K562 (cell line): Measurements from ENCODE around the gene DAB1. TPM values are rescaled to one million over a fixed set of nuclear protein-coding genes. Genes with fewer than 3 reads are reported as not detected.

Experiments used
- ATAC-seq: fragments of 200-7000 bp; cut with Tn5 transposase; 3 replicates; pipeline ENCODE4 v1.9.1; 2020; ENCODE audit warnings: moderate library complexity
- BruUV-seq: library from RNA; stranded (reverse); fragments of 400-500 nt; replicated peaks from 2 replicates; lab custom pipeline; 2021; lab: Mats Ljungman, UMichigan
- CTCF ChIA-PET: fragments of 300-600 bp; formaldehyde crosslinking; extraction: SDS; loops from one replicate; lab custom pipeline; 2021; ENCODE audit warnings: low intra/inter-chr PET ratio; lab: Yijun Ruan, JAX
- POLR2A ChIA-PET: fragments of 300-600, 350-650 bp; sonication (Branson Sonifier 250); formaldehyde crosslinking; extraction: SDS; loops from one replicate; lab custom pipeline; 2021; ENCODE audit warnings: antibody characterized with exemption, inconsistent platforms; lab: Yijun Ruan, JAX
- DNase-seq, 4 experiments: peaks; one replicate each; pipeline versions ENCODE4 v3.0.0 to v3.0.0-alpha.2; 2011 to 2018; ENCODE audit warnings: low spot score in 3 of 4, mixed read lengths in 3 of 4; ENCODE audit errors: extremely low read depth in 1 of 4
- FAIRE-seq: peaks from 2 replicates; lab custom pipeline; 2011; peaks lifted over from hg19 to GRCh38; lab: Jason Lieb, UNC
- H2AFZ ChIP-seq: 2 replicates; pipeline ENCODE4 v1.6.0; 2011; ENCODE audit warnings: low read depth, low read length, control low read depth, inconsistent platforms
- H3K27ac ChIP-seq: fragments of 200-600 bp; 3 replicates; pipeline ENCODE4 v1.8.0; 2011; ENCODE audit warnings: low read depth, mild to moderate bottlenecking, control low read depth, inconsistent platforms, low read length, moderate library complexity, mixed read lengths; ENCODE audit errors: extremely low read depth
- H3K27me3 ChIP-seq, 2 experiments: fragments of 300-600 bp in 1 of 2; 2 replicates in 1 of 2; 3 replicates in 1 of 2; pipeline versions ENCODE4 v1.6.0 to v1.8.0; 2011; ENCODE audit warnings: inconsistent platforms in 2 of 2, low read length in 2 of 2, mild to moderate bottlenecking in 1 of 2, mixed read lengths in 1 of 2, moderate library complexity in 1 of 2; ENCODE audit not compliant: control insufficient read depth in 2 of 2, insufficient read depth in 2 of 2
- H3K36me3 ChIP-seq: fragments of 300-600 bp; 3 replicates; pipeline ENCODE4 v1.8.0; 2011; ENCODE audit warnings: mild to moderate bottlenecking, low read length, inconsistent platforms; ENCODE audit not compliant: control insufficient read depth, insufficient read depth
- H3K4me1 ChIP-seq, 2 experiments: fragments of 200-600 bp in 1 of 2; replicated peaks in 1 of 2; 2 replicates in 1 of 2; 3 replicates in 1 of 2; pipeline versions ENCODE4 v1.5.1 to v1.8.0; 2011; ENCODE audit warnings: inconsistent platforms in 2 of 2, low read length in 2 of 2, mild to moderate bottlenecking in 1 of 2, mixed read lengths in 1 of 2, moderate library complexity in 1 of 2; ENCODE audit not compliant: control insufficient read depth in 2 of 2, insufficient read depth in 2 of 2
- H3K4me2 ChIP-seq: 2 replicates; pipeline ENCODE4 v1.6.1; 2011; ENCODE audit warnings: low read length, control low read depth, inconsistent platforms, mixed read lengths; ENCODE audit not compliant: insufficient read depth
- H3K4me3 ChIP-seq: fragments of 200-600 bp; sonication (generic), shearing (Covaris generic); 2 replicates; pipeline ENCODE4 v1.5.1; 2016; ENCODE audit warnings: control low read depth, inconsistent platforms
- H3K79me2 ChIP-seq: fragments of 200-600 bp; 3 replicates; pipeline ENCODE4 v1.8.0; 2011; ENCODE audit warnings: low read length, inconsistent platforms; ENCODE audit not compliant: control insufficient read depth, insufficient read depth
- H3K9ac ChIP-seq, 2 experiments: 2 replicates each; pipeline versions ENCODE4 v1.6.0 to v1.6.1; 2011; ENCODE audit warnings: low read depth in 2 of 2, low read length in 2 of 2, control low read depth in 1 of 2, inconsistent platforms in 1 of 2, mild to moderate bottlenecking in 1 of 2, mixed read lengths in 1 of 2; ENCODE audit not compliant: insufficient read depth in 1 of 2
- H3K9me1 ChIP-seq: one replicate; pipeline ENCODE4 v1.6.0; 2011; ENCODE audit warnings: inconsistent platforms, mild to moderate bottlenecking, low read length, moderate library complexity; ENCODE audit not compliant: control insufficient read depth, insufficient read depth
- H3K9me3 ChIP-seq: replicated peaks from 2 replicates; pipeline ENCODE4 v1.5.1; 2011; ENCODE audit warnings: low read depth, low read length, inconsistent platforms; ENCODE audit not compliant: control insufficient read depth, insufficient read depth
- H4K20me1 ChIP-seq: replicated peaks from 2 replicates; pipeline ENCODE4 v1.6.1; 2011; ENCODE audit warnings: low read length, inconsistent platforms, mixed read lengths; ENCODE audit not compliant: control insufficient read depth, insufficient read depth
- FOXA3 ChIP-seq, 2 experiments: fragments of 450-650 bp in 1 of 2; sonication (generic) in 1 of 2; formaldehyde crosslinking; IDR thresholded peaks in 1 of 2; conservative IDR thresholded peaks in 1 of 2; 2 replicates each; pipeline versions ENCODE4 v1.4.0 to v1.8.0; 2020 to 2022; ENCODE audit warnings: mild to moderate bottlenecking in 2 of 2, missing genetic modification reagents in 1 of 2
- HBP1 ChIP-seq: fragments of 450-650 bp; formaldehyde crosslinking; IDR thresholded peaks from 2 replicates; pipeline ENCODE4 v1.4.0; 2022; ENCODE audit warnings: missing genetic modification characterization
- KDM1A ChIP-seq, 2 experiments: fragments of 450-650 bp; IDR thresholded peaks; 2 replicates each; pipeline ENCODE4 v1.6.1; 2016; ENCODE audit warnings: mild to moderate bottlenecking in 2 of 2
- KDM2B ChIP-seq: fragments of 250-450 bp; sonication (Bioruptor Pico); IDR thresholded peaks from 2 replicates; pipeline ENCODE4 v1.8.0; 2021; ENCODE audit warnings: mild to moderate bottlenecking, moderate library complexity
- MITF ChIP-seq: IDR thresholded peaks from 2 replicates; pipeline ENCODE4 v1.6.1; 2014; ENCODE audit warnings: antibody characterized with exemption
- NONO ChIP-seq, 2 experiments: fragments of 200-400 bp in 1 of 2; fragments of 450-650 bp in 1 of 2; formaldehyde crosslinking in 1 of 2; IDR thresholded peaks; 2 replicates each; pipeline ENCODE4 v1.6.1; 2017; ENCODE audit warnings: low read depth in 2 of 2, mild to moderate bottlenecking in 2 of 2, moderate library complexity in 2 of 2, low read length in 1 of 2
- POLR2A ChIP-seq: fragments of 450-650 bp; conservative IDR thresholded peaks from 2 replicates; pipeline ENCODE4 v1.6.1; 2016
- XRCC3 ChIP-seq: fragments of 450-650 bp; IDR thresholded peaks from 2 replicates; pipeline ENCODE4 v1.6.1; 2017; ENCODE audit warnings: mild to moderate bottlenecking, moderate library complexity
- ZFPM2 ChIP-seq: fragments of 250-450 bp; sonication (Bioruptor Pico); IDR thresholded peaks from 2 replicates; pipeline ENCODE4 v1.5.1; 2022; ENCODE audit warnings: mild to moderate bottlenecking
- WGBS: fragments of 100-300 bp; shearing (Covaris generic); methylation state at CpG from one replicate; pipeline ENCODE4 v1.1.6; 2016; ENCODE audit warnings: low coverage, mixed read lengths; ENCODE audit not compliant: insufficient coverage; ENCODE audit errors: missing lambda C conversion rate; 5-methylcytosine and 5-hydroxymethylcytosine counted together
- in situ Hi-C: fragments of 300-500 bp; cut with MboI; formaldehyde crosslinking; loops from 4 replicates; pipeline ENCODE4 v1.15.0; 2018; ENCODE audit warnings: inconsistent platforms, mixed read lengths
- intact Hi-C: fragments of 100-400 bp; cut with micrococcal nuclease; formaldehyde crosslinking; loops from 2 replicates; pipeline ENCODE4 v1.14.2; 2022
- polyA plus RNA-seq, 8 experiments: library from polyadenylated mRNA; depleted of rRNA in 4 of 8; stranded (reverse) in 5 of 8; unstranded in 3 of 8; fragments of >200 nt; fragmentation: Nextera tagmentation in 2 of 8; fragmentation: Illumina TruSeq in 1 of 8; extraction: Ambion mirVana in 2 of 8; extraction: Trizol in 1 of 8; gene quantifications; 2 replicates each; pipeline versions ENCODE4 v1.2.1 to v1.2.3, GENCODE V29; 2011 to 2014; ENCODE audit warnings: inconsistent platforms in 1 of 8, missing spikeins in 1 of 8
- total RNA-seq, 7 experiments: library from RNA; depleted of rRNA in 6 of 7; stranded (reverse); fragments of >200 nt in 6 of 7; fragmentation: Illumina TruSeq in 2 of 7; extraction: Trizol in 2 of 7; gene quantifications; 2 replicates each; pipeline versions ENCODE4 v1.2.1 to v1.2.3, GENCODE V29; 2011 to 2021; ENCODE audit warnings: low replicate concordance in 1 of 7
- TF ChIP-seq, protein P1 (sequence below): sonication (generic); formaldehyde crosslinking; IDR thresholded peaks from 2 replicates; pipeline ENCODE4 v1.8.0; 2023; ENCODE audit warnings: mild to moderate bottlenecking, missing genetic modification reagents
- TF ChIP-seq, protein P2 (sequence below): IDR thresholded peaks from 2 replicates; pipeline ENCODE4 v1.6.1; 2011; ENCODE audit warnings: borderline replicate concordance, low read depth, mild to moderate bottlenecking, moderate library complexity, low read length; ENCODE audit not compliant: insufficient read depth, poor library complexity, severe bottlenecking

DAB1 gene
- total and polyA plus RNA-seq, 9 of the 15 experiments (the other 6 are each of a cell fraction or from before 2014, with no cell fraction given): not detected

DNA sequence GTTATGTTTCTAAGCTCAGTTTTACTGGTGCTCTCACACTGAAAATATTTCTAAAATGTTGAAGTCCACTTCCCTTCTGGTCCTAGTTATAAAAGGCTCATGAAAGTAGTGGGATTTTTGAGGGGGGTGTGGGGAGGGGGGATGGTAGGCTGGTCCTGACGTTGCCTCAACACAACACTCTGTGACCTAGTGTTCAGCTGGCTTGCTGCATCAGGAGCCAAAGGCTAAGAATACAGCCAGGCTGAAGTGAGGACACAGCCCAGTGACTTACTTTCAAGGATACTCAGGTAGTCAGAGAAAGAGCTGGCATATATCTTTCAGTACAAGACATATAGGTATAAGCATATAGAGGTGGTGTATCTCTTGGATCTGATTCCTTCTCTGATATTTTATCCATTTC is 306.1 kb downstream of the DAB1 start:
- Histone ChIP-seq H3K36me3 (no peaks in the 10 kb centered on the region), H3K4me3 (no peak overlapping the region), H3K27me3 (peaks cover 0 to 4% of the 10 kb centered on the region in 2 experiments; a peak in 2 of 5 replicates), H3K79me2 (no peaks in the 10 kb centered on the region), H2AFZ (no peak overlapping the region), H3K4me1 (no peaks in the 10 kb centered on the region), H3K9me1 (no peaks in the 10 kb centered on the region)
- intact Hi-C loops: no loop called here
- WGBS: 0% methylated on average over 1 of the region's 1 CpG
- no peak for ATAC-seq
- no peak for FAIRE-seq
- no peak for DNase-seq
- ChIA-PET POLR2A (interaction anchor here (0.6 to 1.2 kb wide), 3 partner anchors 9 to 35 kb away, joined by 3 read pairs; no protein-coding TSS in a partner anchor), CTCF (no interaction called here)
- BruUV-seq: no TSS peak
- TF ChIP-seq MITF (no peak), FOXA3 (CRISPR knock-in tag; conservative IDR thresholded peaks at IDR 0.05 in 1 of 2, IDR thresholded peaks at IDR 0.05 in 1 of 2) (no peak), KDM2B (no peak), NONO (IDR thresholded peaks at IDR 0.05; ENCODE audit: low read depth in 2 of 2, low read length in 1 of 2) (no peak), XRCC3 (no peak), POLR2A (no peak), HBP1 (CRISPR knock-in tag) (no peak), ZFPM2 (CRISPR knock-in tag) (no peak), KDM1A (IDR thresholded peaks at IDR 0.05) (no peak)
- TF ChIP-seq, protein P1, sequence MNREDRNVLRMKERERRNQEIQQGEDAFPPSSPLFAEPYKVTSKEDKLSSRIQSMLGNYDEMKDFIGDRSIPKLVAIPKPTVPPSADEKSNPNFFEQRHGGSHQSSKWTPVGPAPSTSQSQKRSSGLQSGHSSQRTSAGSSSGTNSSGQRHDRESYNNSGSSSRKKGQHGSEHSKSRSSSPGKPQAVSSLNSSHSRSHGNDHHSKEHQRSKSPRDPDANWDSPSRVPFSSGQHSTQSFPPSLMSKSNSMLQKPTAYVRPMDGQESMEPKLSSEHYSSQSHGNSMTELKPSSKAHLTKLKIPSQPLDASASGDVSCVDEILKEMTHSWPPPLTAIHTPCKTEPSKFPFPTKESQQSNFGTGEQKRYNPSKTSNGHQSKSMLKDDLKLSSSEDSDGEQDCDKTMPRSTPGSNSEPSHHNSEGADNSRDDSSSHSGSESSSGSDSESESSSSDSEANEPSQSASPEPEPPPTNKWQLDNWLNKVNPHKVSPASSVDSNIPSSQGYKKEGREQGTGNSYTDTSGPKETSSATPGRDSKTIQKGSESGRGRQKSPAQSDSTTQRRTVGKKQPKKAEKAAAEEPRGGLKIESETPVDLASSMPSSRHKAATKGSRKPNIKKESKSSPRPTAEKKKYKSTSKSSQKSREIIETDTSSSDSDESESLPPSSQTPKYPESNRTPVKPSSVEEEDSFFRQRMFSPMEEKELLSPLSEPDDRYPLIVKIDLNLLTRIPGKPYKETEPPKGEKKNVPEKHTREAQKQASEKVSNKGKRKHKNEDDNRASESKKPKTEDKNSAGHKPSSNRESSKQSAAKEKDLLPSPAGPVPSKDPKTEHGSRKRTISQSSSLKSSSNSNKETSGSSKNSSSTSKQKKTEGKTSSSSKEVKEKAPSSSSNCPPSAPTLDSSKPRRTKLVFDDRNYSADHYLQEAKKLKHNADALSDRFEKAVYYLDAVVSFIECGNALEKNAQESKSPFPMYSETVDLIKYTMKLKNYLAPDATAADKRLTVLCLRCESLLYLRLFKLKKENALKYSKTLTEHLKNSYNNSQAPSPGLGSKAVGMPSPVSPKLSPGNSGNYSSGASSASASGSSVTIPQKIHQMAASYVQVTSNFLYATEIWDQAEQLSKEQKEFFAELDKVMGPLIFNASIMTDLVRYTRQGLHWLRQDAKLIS (CRISPR knock-in tag): no peak
- TF ChIP-seq, protein P2, sequence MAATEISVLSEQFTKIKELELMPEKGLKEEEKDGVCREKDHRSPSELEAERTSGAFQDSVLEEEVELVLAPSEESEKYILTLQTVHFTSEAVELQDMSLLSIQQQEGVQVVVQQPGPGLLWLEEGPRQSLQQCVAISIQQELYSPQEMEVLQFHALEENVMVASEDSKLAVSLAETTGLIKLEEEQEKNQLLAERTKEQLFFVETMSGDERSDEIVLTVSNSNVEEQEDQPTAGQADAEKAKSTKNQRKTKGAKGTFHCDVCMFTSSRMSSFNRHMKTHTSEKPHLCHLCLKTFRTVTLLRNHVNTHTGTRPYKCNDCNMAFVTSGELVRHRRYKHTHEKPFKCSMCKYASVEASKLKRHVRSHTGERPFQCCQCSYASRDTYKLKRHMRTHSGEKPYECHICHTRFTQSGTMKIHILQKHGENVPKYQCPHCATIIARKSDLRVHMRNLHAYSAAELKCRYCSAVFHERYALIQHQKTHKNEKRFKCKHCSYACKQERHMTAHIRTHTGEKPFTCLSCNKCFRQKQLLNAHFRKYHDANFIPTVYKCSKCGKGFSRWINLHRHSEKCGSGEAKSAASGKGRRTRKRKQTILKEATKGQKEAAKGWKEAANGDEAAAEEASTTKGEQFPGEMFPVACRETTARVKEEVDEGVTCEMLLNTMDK: no peak
- TF ChIP-seq, all 486 proteins: peak for 0
- Histone ChIP-seq H3K9me3 (no peaks in the 10 kb centered on the region), H3K27ac (no peak overlapping the region), H3K4me2 (no peak overlapping the region), H3K9ac (no peak overlapping the region), H4K20me1 (no peaks in the 10 kb centered on the region)
- in situ Hi-C loops: no loop called here
